K562 (cell line): Measurements from ENCODE around the gene KRT1. TPM values are rescaled to one million over a fixed set of nuclear protein-coding genes. Genes with fewer than 3 reads are reported as not detected.
A peak's percentile ranks its signal among the peaks of the same experiment; 100 is the strongest.

Experiments
- ATF1 ChIP-seq, 2 experiments: fragments of 450-650 bp in 1 of 2; IDR thresholded peaks; 2 replicates each; pipeline ENCODE4 v1.6.1; 2016; ENCODE audit warnings: missing compliant biosample characterization in 1 of 2, missing genetic modification characterization in 1 of 2
- C11orf30 ChIP-seq: fragments of 450-650 bp; IDR thresholded peaks from 2 replicates; pipeline ENCODE4 v1.6.1; 2016; ENCODE audit warnings: low read depth, mild to moderate bottlenecking
- CGGBP1 ChIP-seq: fragments of 250-450 bp; sonication (Bioruptor Pico); IDR thresholded peaks from 2 replicates; pipeline ENCODE4 v1.9.0; 2021; ENCODE audit warnings: mild to moderate bottlenecking
- CHD1 ChIP-seq: fragments of 200-600 bp; sonication (generic); IDR thresholded peaks from one replicate; pipeline ENCODE4 v1.6.1; 2012; ENCODE audit warnings: mild to moderate bottlenecking, moderate library complexity, low read length, inconsistent platforms
- ELK3 ChIP-seq: fragments of 450-650 bp; formaldehyde crosslinking; IDR thresholded peaks from 2 replicates; pipeline ENCODE4 v1.4.0; 2020; ENCODE audit warnings: mild to moderate bottlenecking
- GABPB1 ChIP-seq: sonication (generic); formaldehyde crosslinking; IDR thresholded peaks from 2 replicates; pipeline ENCODE4 v1.8.0; 2022; ENCODE audit warnings: mild to moderate bottlenecking, missing genetic modification reagents
- HMGN3 ChIP-seq: IDR thresholded peaks from 2 replicates; pipeline ENCODE4 v1.6.1; 2011; ENCODE audit warnings: borderline replicate concordance, low read depth, mild to moderate bottlenecking, mixed read lengths, low read length; ENCODE audit not compliant: insufficient read length; ENCODE audit errors: extremely low read depth
- HNRNPL ChIP-seq: fragments of 200-400 bp; formaldehyde crosslinking; IDR thresholded peaks from 2 replicates; pipeline ENCODE4 v1.6.1; 2017; ENCODE audit warnings: low read depth, mild to moderate bottlenecking, low read length
- MAFG ChIP-seq: fragments of 450-650 bp; conservative IDR thresholded peaks from 2 replicates; pipeline ENCODE4 v1.6.1; 2016; ENCODE audit warnings: missing genetic modification characterization, missing compliant biosample characterization
- MTA2 ChIP-seq: fragments of 450-650 bp; IDR thresholded peaks from 2 replicates; pipeline ENCODE4 v1.6.1; 2016; ENCODE audit warnings: low read depth
- NFXL1 ChIP-seq: fragments of 450-650 bp; formaldehyde crosslinking; IDR thresholded peaks from 2 replicates; pipeline ENCODE4 v1.4.0; 2021; ENCODE audit warnings: mild to moderate bottlenecking
- RCOR1 ChIP-seq, 2 experiments: IDR thresholded peaks; 2 replicates each; pipeline ENCODE4 v1.6.1; 2012; ENCODE audit warnings: low read depth in 2 of 2, low read length in 2 of 2, borderline replicate concordance in 1 of 2, improper control_type of control experiment in 1 of 2
- SMAD4 ChIP-seq: fragments of 250-450 bp; sonication (Bioruptor Pico); conservative IDR thresholded peaks from 2 replicates; pipeline ENCODE4 v1.8.0; 2021; ENCODE audit warnings: inconsistent platforms, mild to moderate bottlenecking, moderate library complexity
- SREBF1 ChIP-seq: fragments of 150-350 bp; IDR thresholded peaks from 2 replicates; pipeline ENCODE4 v1.6.1; 2014; ENCODE audit warnings: antibody characterized with exemption, low read depth, low read length, borderline replicate concordance
- SRSF1 ChIP-seq: fragments of 200-400 bp; formaldehyde crosslinking; IDR thresholded peaks from 2 replicates; pipeline ENCODE4 v1.6.1; 2017; ENCODE audit warnings: mild to moderate bottlenecking, low read depth, low read length, moderate library complexity
- YY1 ChIP-seq, 3 experiments: IDR thresholded peaks; 2 replicates each; pipeline ENCODE4 v1.6.1; 2011; ENCODE audit warnings: low read length in 2 of 3, mild to moderate bottlenecking in 2 of 3, moderate library complexity in 2 of 3, borderline replicate concordance in 1 of 3, control low read depth in 1 of 3, low read depth in 1 of 3; ENCODE audit not compliant: insufficient read depth in 3 of 3, insufficient replicate concordance in 2 of 3, control insufficient read depth in 1 of 3, insufficient read length in 1 of 3; ENCODE audit errors: extremely low read depth in 1 of 3
- ZNF347 ChIP-seq: fragments of 450-650 bp; formaldehyde crosslinking; IDR thresholded peaks from 2 replicates; pipeline ENCODE4 v1.4.0; 2020; ENCODE audit warnings: low read depth, mild to moderate bottlenecking, moderate library complexity
- polyA plus RNA-seq, 8 experiments: library from polyadenylated mRNA; depleted of rRNA in 4 of 8; stranded (reverse) in 5 of 8; unstranded in 3 of 8; fragments of >200 nt; fragmentation: Nextera tagmentation in 2 of 8; fragmentation: Illumina TruSeq in 1 of 8; extraction: Ambion mirVana in 2 of 8; extraction: Trizol in 1 of 8; gene quantifications; 2 replicates each; pipeline versions ENCODE4 v1.2.1 to v1.2.3, GENCODE V29; 2011 to 2014; ENCODE audit warnings: inconsistent platforms in 1 of 8, missing spikeins in 1 of 8
- total RNA-seq, 7 experiments: library from RNA; depleted of rRNA in 6 of 7; stranded (reverse); fragments of >200 nt in 6 of 7; fragmentation: Illumina TruSeq in 2 of 7; extraction: Trizol in 2 of 7; gene quantifications; 2 replicates each; pipeline versions ENCODE4 v1.2.1 to v1.2.3, GENCODE V29; 2011 to 2021; ENCODE audit warnings: low replicate concordance in 1 of 7
- TF ChIP-seq, protein P1 (sequence below), 2 experiments: fragments of 200-800 bp in 1 of 2; sonication (Bioruptor generic) in 1 of 2; sonication (generic) in 1 of 2; formaldehyde crosslinking in 1 of 2; IDR thresholded peaks in 1 of 2; conservative IDR thresholded peaks in 1 of 2; 2 replicates each; pipeline versions ENCODE4 v1.5.0 to v1.6.1; 2016 to 2020; ENCODE audit warnings: missing compliant biosample characterization in 1 of 2, missing genetic modification characterization in 1 of 2, missing genetic modification reagents in 1 of 2
- TF ChIP-seq, protein P2 (sequence below): fragments of 250-450 bp; sonication (Bioruptor Pico); IDR thresholded peaks from 2 replicates; pipeline ENCODE4 v1.4.0; 2020

KRT1 gene
- total and polyA plus RNA-seq, 9 of the 15 experiments (the other 6 are each of a cell fraction or from before 2014, with no cell fraction given) = 0.18 TPM; not detected in 8

DNA sequence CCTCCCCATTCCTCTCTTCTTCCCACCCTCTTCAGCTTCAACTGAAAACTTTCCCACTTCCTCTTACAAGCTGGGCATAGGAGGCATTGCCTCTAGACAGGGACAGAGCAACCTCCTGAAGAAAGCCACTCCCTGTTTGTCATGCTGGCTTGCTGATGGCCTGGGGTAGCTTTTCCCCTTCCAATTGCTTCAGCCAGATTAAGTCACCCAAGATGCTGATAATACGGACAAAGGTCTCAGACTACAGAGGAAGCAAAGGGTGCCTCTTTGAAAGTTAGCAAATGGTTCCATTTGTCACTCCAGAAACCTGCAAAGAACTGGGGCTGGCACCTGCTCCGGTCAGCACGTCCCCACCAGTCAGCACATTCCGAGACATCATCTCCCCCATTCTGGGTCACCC, 34.2 kb downstream of the KRT1 start (continued):
- TF ChIP-seq SMAD4 (CRISPR knock-in tag) (0 out of 2 replicates have a peak, but pooled peaks have one; percentile 12), ATF1 (CRISPR knock-in tag; IDR thresholded peaks at IDR 0.05) (no peak), ATF1 (tag; IDR thresholded peaks at IDR 0.05) (no peak), SRSF1 (no peak), NFXL1 (CRISPR knock-in tag) (no peak), RCOR1 (IDR thresholded peaks at IDR 0.05; ENCODE audit: borderline replicate concordance in 1 of 2, low read depth in 2 of 2, low read length in 2 of 2) (peak in 1 of 2 experiments; percentile 41; a peak in 1 of 4 replicates), HNRNPL (no peak), C11orf30 (no peak), CGGBP1 (CRISPR knock-in tag) (no peak), SREBF1 (no peak), MTA2 (no peak), ELK3 (CRISPR knock-in tag) (no peak), ZNF347 (CRISPR knock-in tag) (no peak), HMGN3 (no peak), GABPB1 (no peak), MAFG (tag) (0 out of 2 replicates have a peak, but pooled peaks have one; percentile 23), YY1 (IDR thresholded peaks at IDR 0.05; ENCODE audit: borderline replicate concordance in 1 of 3, control insufficient read depth in 1 of 3, extremely low read depth in 1 of 3, insufficient read depth in 3 of 3, insufficient read length in 1 of 3, insufficient replicate concordance in 2 of 3, low read depth in 1 of 3, low read length in 2 of 3) (no peak), CHD1 (no peak)
- TF ChIP-seq, protein P1, sequence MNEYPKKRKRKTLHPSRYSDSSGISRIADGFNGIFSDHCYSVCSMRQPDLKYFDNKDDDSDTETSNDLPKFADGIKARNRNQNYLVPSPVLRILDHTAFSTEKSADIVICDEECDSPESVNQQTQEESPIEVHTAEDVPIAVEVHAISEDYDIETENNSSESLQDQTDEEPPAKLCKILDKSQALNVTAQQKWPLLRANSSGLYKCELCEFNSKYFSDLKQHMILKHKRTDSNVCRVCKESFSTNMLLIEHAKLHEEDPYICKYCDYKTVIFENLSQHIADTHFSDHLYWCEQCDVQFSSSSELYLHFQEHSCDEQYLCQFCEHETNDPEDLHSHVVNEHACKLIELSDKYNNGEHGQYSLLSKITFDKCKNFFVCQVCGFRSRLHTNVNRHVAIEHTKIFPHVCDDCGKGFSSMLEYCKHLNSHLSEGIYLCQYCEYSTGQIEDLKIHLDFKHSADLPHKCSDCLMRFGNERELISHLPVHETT (CRISPR knock-in tag; conservative IDR thresholded peaks at IDR 0.05 in 1 of 2, IDR thresholded peaks at IDR 0.05 in 1 of 2) = 0 out of 4 replicates have a peak, but pooled peaks of 1 of the 2 experiments have one; percentile 38
- TF ChIP-seq, protein P2, sequence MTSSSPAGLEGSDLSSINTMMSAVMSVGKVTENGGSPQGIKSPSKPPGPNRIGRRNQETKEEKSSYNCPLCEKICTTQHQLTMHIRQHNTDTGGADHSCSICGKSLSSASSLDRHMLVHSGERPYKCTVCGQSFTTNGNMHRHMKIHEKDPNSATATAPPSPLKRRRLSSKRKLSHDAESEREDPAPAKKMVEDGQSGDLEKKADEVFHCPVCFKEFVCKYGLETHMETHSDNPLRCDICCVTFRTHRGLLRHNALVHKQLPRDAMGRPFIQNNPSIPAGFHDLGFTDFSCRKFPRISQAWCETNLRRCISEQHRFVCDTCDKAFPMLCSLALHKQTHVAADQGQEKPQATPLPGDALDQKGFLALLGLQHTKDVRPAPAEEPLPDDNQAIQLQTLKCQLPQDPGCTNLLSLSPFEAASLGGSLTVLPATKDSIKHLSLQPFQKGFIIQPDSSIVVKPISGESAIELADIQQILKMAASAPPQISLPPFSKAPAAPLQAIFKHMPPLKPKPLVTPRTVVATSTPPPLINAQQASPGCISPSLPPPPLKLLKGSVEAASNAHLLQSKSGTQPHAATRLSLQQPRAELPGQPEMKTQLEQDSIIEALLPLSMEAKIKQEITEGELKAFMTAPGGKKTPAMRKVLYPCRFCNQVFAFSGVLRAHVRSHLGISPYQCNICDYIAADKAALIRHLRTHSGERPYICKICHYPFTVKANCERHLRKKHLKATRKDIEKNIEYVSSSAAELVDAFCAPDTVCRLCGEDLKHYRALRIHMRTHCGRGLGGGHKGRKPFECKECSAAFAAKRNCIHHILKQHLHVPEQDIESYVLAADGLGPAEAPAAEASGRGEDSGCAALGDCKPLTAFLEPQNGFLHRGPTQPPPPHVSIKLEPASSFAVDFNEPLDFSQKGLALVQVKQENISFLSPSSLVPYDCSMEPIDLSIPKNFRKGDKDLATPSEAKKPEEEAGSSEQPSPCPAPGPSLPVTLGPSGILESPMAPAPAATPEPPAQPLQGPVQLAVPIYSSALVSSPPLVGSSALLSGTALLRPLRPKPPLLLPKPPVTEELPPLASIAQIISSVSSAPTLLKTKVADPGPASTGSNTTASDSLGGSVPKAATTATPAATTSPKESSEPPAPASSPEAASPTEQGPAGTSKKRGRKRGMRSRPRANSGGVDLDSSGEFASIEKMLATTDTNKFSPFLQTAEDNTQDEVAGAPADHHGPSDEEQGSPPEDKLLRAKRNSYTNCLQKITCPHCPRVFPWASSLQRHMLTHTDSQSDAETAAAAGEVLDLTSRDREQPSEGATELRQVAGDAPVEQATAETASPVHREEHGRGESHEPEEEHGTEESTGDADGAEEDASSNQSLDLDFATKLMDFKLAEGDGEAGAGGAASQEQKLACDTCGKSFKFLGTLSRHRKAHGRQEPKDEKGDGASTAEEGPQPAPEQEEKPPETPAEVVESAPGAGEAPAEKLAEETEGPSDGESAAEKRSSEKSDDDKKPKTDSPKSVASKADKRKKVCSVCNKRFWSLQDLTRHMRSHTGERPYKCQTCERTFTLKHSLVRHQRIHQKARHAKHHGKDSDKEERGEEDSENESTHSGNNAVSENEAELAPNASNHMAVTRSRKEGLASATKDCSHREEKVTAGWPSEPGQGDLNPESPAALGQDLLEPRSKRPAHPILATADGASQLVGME (CRISPR knock-in tag) = peak; percentile 54; the same call in 1 of the 2 replicates
